ENCODE results near the gene BTLA.

- TF ChIP-seq ZNF572 (CRISPR knock-in tag; IDR thresholded peaks at IDR 0.05) (no peak), CTCF (CRISPR knock-in tag; IDR thresholded peaks at IDR 0.05) (no peak), USF2 (IDR thresholded peaks at IDR 0.05; ENCODE audit: low read depth, low read length) (no peak), USF2 (CRISPR knock-in tag; IDR thresholded peaks at IDR 0.05; ENCODE audit: borderline replicate concordance) (no peak), FOSL2 (CRISPR knock-in tag; IDR thresholded peaks at IDR 0.05) (no peak), ZBTB4 (CRISPR knock-in tag; IDR thresholded peaks at IDR 0.05; ENCODE audit: borderline replicate concordance) (no peak), MYC (CRISPR knock-in tag; IDR thresholded peaks at IDR 0.05; ENCODE audit: borderline replicate concordance) (no peak), CEBPG (CRISPR knock-in tag; IDR thresholded peaks at IDR 0.05) (no peak), REST (IDR thresholded peaks at IDR 0.05; ENCODE audit: borderline replicate concordance in 1 of 2, low read depth in 1 of 2, low read length in 2 of 2) (no peak)
These were observed 29.6 kb downstream of the BTLA start for GRCh38 chr3:112469671-112470070.

Measured in HepG2 (cell line).